Measurements from ENCODE around the gene MAGEA4.

MAGEA4 gene

DNA sequence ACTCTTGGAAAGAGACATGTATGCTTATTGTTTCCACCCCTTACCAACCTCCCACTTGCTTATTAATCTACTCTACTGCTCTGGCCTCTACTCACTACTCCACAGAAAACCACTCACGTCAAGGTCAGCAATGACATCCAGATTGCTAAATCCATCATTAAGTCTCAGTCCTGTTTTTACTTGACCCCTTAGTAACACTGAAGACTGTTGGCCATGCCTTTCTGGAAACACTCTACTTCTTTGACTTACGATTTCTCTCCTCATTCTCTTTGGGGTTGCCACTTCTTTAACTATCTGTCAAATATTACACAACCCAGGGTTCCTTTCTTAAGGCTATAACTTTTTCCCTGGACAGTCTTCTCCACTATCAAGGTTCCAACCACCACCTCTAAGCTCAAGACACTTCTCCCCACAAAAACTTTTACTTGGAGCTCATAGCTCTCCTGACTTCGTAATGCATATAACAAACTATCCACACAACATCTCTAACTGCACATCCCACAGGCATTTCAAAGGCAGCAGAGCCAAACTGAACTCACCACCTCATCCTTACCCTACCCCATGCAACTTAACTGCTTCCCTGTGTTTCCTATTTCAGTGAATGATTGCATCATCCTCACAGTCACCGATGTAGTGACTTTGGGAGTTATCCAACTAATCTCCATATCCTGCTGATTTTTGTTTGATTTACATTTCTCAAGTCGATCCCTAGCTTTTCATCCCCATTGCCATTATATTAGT is 15.8 kb upstream of the MAGEA4 start:
- Histone ChIP-seq H3K9me3 (ENCODE audit: severe bottlenecking) (no peaks in the 10 kb centered on the region), H3K36me3 (ENCODE audit: low read depth) (no peaks in the 10 kb centered on the region), H3K4me3 (ENCODE audit: severe bottlenecking) (no peak overlapping the region), H3K27me3 (ENCODE audit: insufficient read depth, poor library complexity, severe bottlenecking) (no peaks in the 10 kb centered on the region), H3K27ac (ENCODE audit: poor library complexity, severe bottlenecking) (no peak overlapping the region), H3K4me1 (ENCODE audit: insufficient read depth, poor library complexity, severe bottlenecking) (no peaks in the 10 kb centered on the region)
- no peak for DNase-seq (ENCODE audit: low spot score)
- no peak for ATAC-seq (ENCODE audit: low read depth)
- TF ChIP-seq, protein P1, sequence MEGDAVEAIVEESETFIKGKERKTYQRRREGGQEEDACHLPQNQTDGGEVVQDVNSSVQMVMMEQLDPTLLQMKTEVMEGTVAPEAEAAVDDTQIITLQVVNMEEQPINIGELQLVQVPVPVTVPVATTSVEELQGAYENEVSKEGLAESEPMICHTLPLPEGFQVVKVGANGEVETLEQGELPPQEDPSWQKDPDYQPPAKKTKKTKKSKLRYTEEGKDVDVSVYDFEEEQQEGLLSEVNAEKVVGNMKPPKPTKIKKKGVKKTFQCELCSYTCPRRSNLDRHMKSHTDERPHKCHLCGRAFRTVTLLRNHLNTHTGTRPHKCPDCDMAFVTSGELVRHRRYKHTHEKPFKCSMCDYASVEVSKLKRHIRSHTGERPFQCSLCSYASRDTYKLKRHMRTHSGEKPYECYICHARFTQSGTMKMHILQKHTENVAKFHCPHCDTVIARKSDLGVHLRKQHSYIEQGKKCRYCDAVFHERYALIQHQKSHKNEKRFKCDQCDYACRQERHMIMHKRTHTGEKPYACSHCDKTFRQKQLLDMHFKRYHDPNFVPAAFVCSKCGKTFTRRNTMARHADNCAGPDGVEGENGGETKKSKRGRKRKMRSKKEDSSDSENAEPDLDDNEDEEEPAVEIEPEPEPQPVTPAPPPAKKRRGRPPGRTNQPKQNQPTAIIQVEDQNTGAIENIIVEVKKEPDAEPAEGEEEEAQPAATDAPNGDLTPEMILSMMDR (IDR thresholded peaks at IDR 0.05; ENCODE audit: poor library complexity, severe bottlenecking): no peak

DNA sequence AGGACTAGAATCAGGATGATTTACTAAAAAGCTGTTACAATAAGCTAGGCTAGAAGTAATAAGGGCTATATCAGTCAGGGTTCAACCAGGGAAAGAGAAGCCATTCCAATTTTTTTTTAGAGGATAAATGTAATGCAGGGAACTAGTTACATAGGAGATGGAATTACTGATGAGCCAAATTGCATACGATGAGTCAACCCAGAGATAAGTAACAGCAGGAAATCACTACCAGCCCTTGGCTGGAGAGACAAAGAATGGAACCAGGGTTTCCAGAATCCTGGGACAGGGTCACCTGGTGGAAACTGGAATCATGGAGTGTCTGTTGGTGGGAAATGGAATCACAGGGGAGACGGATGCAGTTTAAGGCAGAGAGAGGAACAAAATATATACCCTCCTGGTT is 13.1 kb upstream of the MAGEA4 start:
- no peak overlapping the region for H3K27ac ChIP-seq (ENCODE audit: poor library complexity, severe bottlenecking)
- no peaks in the 10 kb centered on the region for H3K9me3 ChIP-seq (ENCODE audit: severe bottlenecking)
- no peak overlapping the region for H3K4me3 ChIP-seq (ENCODE audit: severe bottlenecking)
- DNase-seq (ENCODE audit: low spot score) (no peak), ATAC-seq (ENCODE audit: low read depth) (no peak)
- no peaks in the 10 kb centered on the region for H3K27me3 ChIP-seq (ENCODE audit: insufficient read depth, poor library complexity, severe bottlenecking)
- H3K36me3 ChIP-seq (ENCODE audit: low read depth): no peaks in the 10 kb centered on the region
- peaks cover 9% of the 10 kb centered on the region for H3K4me1 ChIP-seq (ENCODE audit: insufficient read depth, poor library complexity, severe bottlenecking)
- TF ChIP-seq, protein P1 (IDR thresholded peaks at IDR 0.05; ENCODE audit: poor library complexity, severe bottlenecking): no peak

DNA sequence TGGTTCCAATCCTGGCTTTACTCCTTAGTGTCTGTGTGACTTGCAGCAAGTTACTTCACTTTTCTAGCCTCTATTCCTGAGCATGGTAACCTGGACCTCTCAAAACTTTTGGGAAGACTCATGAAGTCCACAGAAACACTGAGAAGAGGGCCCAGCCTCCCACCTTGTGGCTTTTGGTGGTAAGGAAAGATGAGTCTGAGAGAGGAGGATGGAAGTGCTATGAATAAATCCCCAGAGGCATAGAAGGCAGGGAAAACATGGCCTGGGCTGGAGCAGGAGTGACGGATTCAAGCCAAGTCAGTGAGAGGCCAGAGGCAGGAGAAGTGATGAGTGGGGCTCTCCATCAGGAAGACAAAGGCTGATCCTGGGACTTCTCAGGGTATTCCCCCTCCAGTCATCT is 10.9 kb upstream of the MAGEA4 start:
- no peak for ATAC-seq (ENCODE audit: low read depth)
- Histone ChIP-seq H3K27ac (ENCODE audit: poor library complexity, severe bottlenecking) (no peak overlapping the region), H3K9me3 (ENCODE audit: severe bottlenecking) (no peaks in the 10 kb centered on the region), H3K27me3 (ENCODE audit: insufficient read depth, poor library complexity, severe bottlenecking) (no peaks in the 10 kb centered on the region), H3K4me1 (ENCODE audit: insufficient read depth, poor library complexity, severe bottlenecking) (peaks cover 9% of the 10 kb centered on the region), H3K4me3 (ENCODE audit: severe bottlenecking) (no peak overlapping the region), H3K36me3 (ENCODE audit: low read depth) (no peaks in the 10 kb centered on the region)
- no peak for DNase-seq (ENCODE audit: low spot score)
- TF ChIP-seq, protein P1 (IDR thresholded peaks at IDR 0.05; ENCODE audit: poor library complexity, severe bottlenecking): no peak

- no peak overlapping the region for H3K4me3 ChIP-seq (ENCODE audit: severe bottlenecking)
- peak; percentile 100 for ATAC-seq (ENCODE audit: low read depth)
- TF ChIP-seq, protein P1 (IDR thresholded peaks at IDR 0.05; ENCODE audit: poor library complexity, severe bottlenecking): no peak
- no peaks in the 10 kb centered on the region for H3K9me3 ChIP-seq (ENCODE audit: severe bottlenecking)
- no peaks in the 10 kb centered on the region for H3K36me3 ChIP-seq (ENCODE audit: low read depth)
- H3K4me1 ChIP-seq (ENCODE audit: insufficient read depth, poor library complexity, severe bottlenecking): peaks cover 9% of the 10 kb centered on the region
- H3K27me3 ChIP-seq (ENCODE audit: insufficient read depth, poor library complexity, severe bottlenecking): no peaks in the 10 kb centered on the region
- H3K27ac ChIP-seq (ENCODE audit: poor library complexity, severe bottlenecking): peak overlapping the region; percentile 42
- DNase-seq (ENCODE audit: low spot score): no peak
These were observed 9.7 kb upstream of the MAGEA4 start for GRCh38 chrX:151902813-151903591.
